T-helper 22 cell (primary cell): ENCODE data around the gene CNRIP1.
"Not testable (repeated sequence)": the region's sequence is repeated elsewhere in the genome, so short reads cannot be mapped to it uniquely, and the experiment has no call there.

Source experiments
- DNase-seq: peaks from one replicate; pipeline ENCODE4 v3.0.0-alpha.2; 2020; ENCODE audit warnings: low read depth

Gene CNRIP1

GRCh38 chr2:68319398-68320117 is at the start of gene CNRIP1:
CNRIP1 (minus strand) TSS chr2:68319949; CDS start chr2:68319400, 549 bp downstream.
- DNase-seq = no peak

GRCh38 chr2:68369337-68369734 is 49.6 kb upstream of the CNRIP1 start:
- DNase-seq = no peak

GRCh38 chr2:68368654-68369336 is 49.0 kb upstream of the CNRIP1 start:
- DNase-seq = no peak

- no peak for DNase-seq
Observed at GRCh38 chr2:68367953-68368653, 48.4 kb upstream of the CNRIP1 start.

- no peak for DNase-seq
Observed at GRCh38 chr2:68366083-68366560, 46.4 kb upstream of the CNRIP1 start.

- no peak for DNase-seq
Observed at GRCh38 chr2:68365087-68365486, 45.3 kb upstream of the CNRIP1 start, which contains the start of gene PLEK. PLEK (plus strand) TSS chr2:68365282; CDS start chr2:68365352, 70 bp downstream.

GRCh38 chr2:68363721-68364120 is 44.0 kb upstream of the CNRIP1 start:
- DNase-seq = no peak

GRCh38 chr2:68362749-68363148 is 43.0 kb upstream of the CNRIP1 start:
- DNase-seq = no peak

- DNase-seq = peak; percentile 57
Observed at GRCh38 chr2:68362069-68362468, 42.3 kb upstream of the CNRIP1 start.

- no peak for DNase-seq
Observed at GRCh38 chr2:68359889-68360288, 40.1 kb upstream of the CNRIP1 start.

GRCh38 chr2:68357605-68358337 is 38.0 kb upstream of the CNRIP1 start:
- DNase-seq = no peak

GRCh38 chr2:68356599-68357239 is 37.0 kb upstream of the CNRIP1 start:
- DNase-seq = no peak

- DNase-seq = no peak
Observed at GRCh38 chr2:68352651-68353391, 33.1 kb upstream of the CNRIP1 start.

- DNase-seq = no peak
Observed at GRCh38 chr2:68351997-68352396, 32.2 kb upstream of the CNRIP1 start.

GRCh38 chr2:68349091-68349490 is 29.3 kb upstream of the CNRIP1 start:
- not testable (repeated sequence) for DNase-seq

- DNase-seq = no peak
Observed at GRCh38 chr2:68345129-68345875, 25.6 kb upstream of the CNRIP1 start.

GRCh38 chr2:68344031-68344430 is 24.3 kb upstream of the CNRIP1 start:
- no peak for DNase-seq

GRCh38 chr2:68342470-68342869 is 22.7 kb upstream of the CNRIP1 start:
- no peak for DNase-seq

GRCh38 chr2:68341583-68341982 is 21.8 kb upstream of the CNRIP1 start:
- DNase-seq = no peak

GRCh38 chr2:68341062-68341329 is 21.2 kb upstream of the CNRIP1 start:
- no peak for DNase-seq
